Stimulated activated CD4-positive, alpha-beta T cell treated with anti-CD3 and anti-CD28 coated beads, TNF-alpha, amount 100 ng/mL, for 1 hour (primary cell): Measurements from ENCODE around the gene VGLL3.
"Not testable (repeated sequence)": the region's sequence is repeated elsewhere in the genome, so short reads cannot be mapped to it uniquely, and the experiment has no call there.

ENCODE experiments used
- DNase-seq, 3 donors: peaks; one replicate each; pipeline ENCODE4 v3.0.0-alpha.2; 2020; ENCODE audit warnings: low read depth in 3 of 3, low spot score in 1 of 3

VGLL3 gene, protein sequence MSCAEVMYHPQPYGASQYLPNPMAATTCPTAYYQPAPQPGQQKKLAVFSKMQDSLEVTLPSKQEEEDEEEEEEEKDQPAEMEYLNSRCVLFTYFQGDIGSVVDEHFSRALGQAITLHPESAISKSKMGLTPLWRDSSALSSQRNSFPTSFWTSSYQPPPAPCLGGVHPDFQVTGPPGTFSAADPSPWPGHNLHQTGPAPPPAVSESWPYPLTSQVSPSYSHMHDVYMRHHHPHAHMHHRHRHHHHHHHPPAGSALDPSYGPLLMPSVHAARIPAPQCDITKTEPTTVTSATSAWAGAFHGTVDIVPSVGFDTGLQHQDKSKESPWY

DNA sequence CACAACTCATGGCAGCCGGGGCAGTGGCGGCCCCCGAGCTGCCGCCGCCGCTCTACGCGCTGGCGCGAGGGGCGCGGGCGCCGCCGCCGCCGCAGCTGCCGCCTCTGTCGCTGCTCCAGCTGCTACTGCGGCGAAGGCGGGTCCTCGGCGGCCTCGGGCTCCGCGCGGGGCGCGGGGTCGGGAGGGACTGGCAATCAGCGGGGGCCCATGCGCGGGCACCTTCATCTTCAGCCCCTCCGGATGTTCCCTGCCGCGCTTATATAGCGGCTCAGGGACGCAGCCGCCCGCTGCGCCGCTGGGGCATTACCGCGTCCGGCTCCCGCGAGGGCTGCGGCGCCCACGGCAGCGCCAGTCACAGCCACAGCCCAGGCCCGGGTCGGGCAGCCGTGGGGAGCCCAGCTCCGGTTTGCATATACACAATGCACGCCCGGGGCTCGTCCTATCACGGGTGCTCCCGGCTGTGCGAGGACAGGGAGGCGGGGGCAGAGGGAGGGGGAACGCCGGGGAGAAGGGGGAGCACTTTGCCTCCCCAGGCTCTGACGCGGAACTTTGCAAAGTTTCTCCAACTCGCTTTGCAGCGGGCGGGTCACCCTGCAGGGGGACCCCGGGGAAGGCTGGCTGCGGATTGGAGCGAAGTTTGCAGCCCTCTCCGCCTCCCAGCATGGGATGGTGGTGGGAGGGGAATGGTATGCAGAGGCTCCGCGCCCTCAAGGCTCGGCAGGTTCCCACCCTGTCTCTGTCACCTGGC, at the start of gene VGLL3:
Gene VGLL3, minus strand, starts transcription at position 416 of the 748 bp plus-strand sequence. Its CDS starts 406 bp downstream, at position 10.
- no peak for DNase-seq

DNA sequence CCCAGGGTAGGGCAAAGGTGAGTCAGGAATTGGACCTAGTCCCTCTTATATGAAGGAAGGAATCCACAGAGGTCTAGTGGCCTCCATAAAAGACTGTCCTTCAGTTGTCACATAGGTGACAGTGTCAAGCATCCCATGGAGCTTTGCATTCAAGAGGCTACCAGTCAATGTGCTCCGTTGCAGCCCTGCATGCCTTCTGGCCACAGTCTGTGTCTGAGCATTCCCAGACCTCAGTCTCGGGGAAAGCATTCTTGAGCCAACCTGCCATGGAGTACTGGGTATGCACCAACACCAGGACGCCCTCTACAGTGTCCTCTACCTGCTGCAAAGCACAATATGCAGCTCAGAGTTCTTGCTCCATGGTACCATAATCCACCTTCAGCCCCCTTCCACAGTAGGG, 46.7 kb upstream of the VGLL3 start:
- no peak for DNase-seq

DNA sequence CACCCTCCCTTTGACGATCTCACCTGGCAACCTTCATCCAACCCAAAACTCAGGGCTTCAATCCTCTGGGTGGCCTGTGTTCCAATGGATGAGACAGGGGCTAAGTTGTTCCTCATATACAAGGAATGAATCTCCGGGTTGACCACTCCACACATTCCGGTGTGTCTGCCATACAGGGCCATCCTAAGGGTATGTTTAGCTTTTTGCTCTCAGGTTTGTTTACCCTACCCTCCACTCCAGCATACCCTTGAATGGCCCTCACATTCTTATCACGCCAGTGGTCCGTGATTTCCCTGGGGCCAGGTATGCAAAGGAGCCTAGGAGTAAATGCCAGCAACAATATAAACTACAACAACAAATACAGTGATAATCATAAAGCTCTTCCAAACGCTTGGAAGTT, 45.7 kb upstream of the VGLL3 start:
- no peak for DNase-seq

DNA sequence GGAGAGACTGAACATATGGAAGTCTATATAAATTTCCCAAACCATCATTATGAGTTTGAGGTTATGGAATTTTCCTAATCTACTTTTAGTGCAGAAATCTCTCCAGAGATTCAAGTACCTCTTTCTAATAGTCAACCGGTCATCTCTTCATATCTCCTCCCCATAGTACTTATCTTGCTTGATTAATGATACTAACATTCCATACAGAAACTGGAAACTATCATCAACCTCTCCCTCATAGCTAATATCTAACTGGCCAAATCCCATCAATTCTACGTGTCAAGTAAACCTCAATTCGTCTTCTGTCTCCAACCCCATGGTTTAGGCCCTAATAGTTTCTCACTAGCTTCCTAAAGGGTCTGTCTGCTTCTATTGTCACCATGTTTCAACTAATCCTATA, 44.4 kb upstream of the VGLL3 start:
- no peak for DNase-seq

DNA sequence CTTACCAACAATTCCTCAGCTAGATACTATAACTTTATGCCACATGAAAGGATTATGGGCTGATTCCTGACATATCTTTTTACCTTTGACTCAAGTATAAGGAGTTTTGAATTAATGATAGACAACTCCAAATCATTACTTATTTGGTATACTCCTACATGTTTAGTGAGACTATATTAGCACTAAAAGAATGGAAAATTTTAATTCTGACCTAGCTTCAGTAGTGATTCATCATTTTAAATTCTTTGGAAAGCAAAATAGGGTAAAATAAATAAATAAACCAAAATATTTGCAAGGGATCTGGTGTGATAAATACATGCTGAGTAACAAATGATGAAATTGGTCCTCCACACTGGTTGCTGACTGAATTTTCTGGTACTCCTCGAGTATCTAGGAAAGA, 42.3 kb upstream of the VGLL3 start:
- no peak for DNase-seq

DNA sequence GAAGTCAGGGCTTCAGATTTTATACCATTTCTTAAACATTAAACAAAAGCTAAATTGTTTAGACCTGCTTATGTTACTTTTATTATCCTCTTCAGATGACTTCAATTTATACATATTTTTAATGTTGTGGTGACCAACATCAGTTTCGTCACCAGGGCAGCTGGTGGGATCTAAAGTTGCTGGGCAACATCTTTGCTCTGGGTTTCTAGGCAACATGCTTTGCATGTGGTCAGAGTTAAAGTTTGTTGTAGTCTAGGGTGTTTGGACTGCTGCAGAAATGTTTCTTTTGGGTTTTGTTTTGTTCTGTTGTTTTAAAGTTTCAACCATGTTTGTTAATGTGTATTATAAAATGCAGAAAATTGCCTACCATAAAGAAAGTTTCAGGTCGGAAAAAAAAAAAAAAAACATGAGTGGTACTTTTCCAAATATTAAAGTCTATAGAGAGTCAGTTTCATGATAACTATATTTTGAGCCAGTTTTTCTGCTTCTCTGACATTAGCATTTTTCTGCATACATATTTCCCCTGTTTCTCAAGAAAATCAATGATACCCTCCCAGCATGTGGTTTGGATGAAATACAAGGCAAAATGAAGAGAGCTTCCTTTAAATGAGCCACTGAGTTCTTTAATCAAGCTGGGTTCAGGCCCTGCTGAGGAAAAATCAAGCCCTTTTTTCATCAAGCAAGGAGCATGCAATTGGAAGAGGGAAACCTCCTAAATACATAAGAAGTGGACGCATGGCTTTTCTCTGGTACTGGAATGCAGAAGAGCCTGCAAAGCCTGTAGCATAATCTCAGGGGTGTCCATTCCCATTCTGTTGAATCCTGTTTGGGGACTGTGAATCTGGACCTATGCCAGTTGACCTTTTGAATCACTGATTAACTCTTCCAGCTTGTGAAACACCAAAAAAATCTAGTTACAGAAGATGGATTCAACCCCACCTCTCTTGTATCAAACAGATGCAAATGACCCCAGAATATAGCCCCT, 35.0 kb upstream of the VGLL3 start:
- DNase-seq: no peak

DNA sequence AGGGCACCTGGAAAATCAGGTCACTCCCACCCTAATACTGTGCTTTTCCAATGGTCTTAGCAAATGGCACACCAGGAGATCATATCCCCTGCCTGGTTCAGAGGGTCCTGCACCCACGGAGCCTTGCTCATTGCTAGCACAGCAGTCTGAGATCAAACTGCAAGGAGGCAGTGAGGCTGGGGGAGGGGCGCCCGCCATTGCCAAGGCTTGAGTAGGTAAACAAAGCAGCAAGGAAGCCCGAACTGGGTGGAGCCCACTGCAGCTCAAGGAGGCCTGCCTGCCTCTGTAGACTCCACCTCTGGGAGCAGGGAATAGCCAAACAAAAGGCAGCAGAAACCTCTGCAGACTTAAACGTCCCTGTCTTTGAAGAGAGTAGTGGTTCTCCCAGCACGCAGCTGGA, 26.4 kb upstream of the VGLL3 start:
- not testable (repeated sequence) for DNase-seq

DNA sequence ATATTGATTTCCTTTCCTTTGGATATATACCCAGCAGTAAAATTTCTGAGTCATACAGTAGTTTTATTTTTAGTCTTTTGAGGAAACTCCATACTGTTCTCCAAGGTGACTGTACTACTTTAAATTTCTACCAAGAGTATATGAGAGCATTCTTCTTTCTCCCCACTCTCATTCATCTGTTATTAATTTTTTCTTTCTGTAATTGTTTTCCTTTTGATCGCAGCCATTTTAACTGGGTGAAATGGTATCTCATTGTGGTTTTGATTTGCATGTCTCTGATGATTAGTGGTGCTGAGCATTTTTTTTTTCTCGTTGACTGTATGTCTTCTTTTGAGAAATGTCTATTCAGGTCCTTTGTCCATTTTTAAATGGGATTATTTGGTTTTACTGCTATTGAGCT, 18.3 kb upstream of the VGLL3 start:
- DNase-seq: no peak

DNA sequence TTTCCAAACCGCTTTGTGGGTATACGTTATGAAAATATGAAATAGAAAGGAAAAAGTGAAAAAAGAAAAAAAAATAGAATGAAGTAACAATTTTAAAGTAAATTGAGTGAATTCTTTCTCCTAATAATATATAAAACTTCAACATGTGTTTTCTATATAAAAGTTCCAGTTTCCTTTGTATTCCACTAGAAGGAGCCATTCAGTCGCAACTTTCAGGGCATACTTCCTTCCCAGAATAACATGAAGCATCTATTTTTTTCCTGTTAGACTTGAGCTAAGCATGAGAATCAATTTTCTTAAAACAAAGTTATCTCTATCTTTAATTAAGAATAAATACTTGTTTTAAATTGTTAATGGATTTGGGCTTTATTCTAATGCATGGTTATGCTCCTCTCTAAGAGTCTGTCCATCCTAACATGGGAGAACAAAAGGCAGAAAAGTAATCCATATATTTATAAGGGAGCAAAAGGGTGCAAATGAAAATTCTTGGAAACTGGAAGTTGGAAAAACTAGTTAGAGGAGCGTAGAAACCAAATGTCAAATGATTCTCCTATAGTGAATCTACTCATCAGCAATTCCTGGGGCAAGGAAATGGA, 16.0 kb upstream of the VGLL3 start:
- DNase-seq: no peak

DNA sequence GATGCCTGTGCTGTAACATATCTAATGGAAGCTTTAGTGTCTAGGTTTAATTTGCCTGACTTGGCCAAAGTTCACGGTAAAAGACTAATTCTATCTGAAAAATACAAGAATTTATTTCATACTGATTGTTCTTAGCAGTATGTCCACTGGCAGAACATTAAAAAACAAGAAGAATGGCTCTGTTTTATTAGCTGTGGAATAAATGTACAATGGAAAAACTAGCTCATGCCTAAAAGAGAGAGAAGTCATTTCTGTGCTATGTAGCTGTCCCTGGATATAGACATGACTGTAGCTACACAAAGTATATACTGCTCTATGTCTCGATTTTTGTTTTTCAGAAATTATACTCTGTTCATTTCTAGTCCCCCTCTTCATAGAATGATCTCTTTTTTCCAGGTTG, 13.9 kb upstream of the VGLL3 start:
- no peak for DNase-seq

DNA sequence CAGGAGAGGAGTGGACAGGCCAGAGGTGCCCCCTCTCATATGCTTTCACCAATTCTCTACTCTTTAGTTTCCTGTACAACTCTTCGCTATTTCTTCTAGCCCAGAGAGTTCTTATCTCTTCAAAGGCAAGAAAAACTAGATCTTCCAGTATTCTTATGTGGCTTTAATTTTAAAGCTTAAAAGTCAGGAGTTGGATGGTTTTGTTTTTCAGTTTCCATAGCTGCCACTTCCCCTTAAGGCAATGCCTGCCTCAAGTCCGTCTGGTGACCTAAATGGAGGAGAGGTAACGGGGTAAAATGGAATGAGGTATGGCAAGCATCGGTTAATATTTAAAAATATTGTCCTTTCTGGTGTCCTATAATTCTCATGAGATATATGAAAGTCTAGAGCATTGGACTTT, 11.4 kb upstream of the VGLL3 start:
- no peak for DNase-seq

DNA sequence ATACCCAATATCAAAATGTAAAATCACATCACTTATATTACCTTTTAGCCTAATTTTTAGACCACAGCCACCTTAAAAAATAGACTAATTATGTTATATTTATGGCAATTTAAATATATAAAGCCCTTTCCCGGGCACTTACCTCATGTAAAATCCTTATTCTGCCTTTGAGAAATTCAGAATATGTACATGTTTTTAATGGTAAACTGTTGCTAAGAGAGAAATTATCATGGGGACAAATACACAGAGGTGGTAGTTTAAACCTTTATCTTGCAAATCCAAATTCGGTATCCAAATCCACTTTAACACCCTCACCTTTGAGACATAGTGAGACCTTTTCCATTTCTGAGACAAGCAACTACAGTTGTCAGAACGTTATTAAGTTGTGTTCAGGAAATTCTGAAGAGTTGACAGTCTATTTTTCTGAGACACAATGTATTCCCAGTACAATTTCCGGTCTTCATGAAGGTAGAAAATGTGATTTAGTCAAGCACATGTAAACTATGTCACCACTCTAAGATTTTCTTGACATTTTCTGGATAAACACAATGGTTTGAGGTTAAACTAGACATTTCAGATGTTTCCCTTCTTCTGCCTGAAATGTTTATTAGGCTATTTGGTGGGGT, 10.6 kb upstream of the VGLL3 start:
- DNase-seq: no peak

DNA sequence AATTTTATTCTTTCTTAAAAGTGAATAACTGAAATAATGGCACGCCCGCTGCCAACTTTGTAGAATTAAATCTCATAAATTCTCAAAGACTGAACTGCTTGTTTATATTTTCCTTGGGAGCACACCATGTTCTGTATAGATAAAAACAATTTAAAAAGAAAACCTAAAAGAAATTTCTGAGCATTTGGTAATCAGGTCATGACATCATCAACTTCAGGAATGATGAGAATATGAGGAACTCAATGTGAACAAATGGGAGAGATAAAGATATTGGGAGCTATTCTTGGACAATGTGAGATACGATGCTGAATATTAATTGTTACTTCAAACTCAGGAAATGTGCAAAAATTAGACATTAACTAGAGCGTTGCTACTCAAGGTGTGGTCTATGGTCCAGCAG, 10.0 kb upstream of the VGLL3 start:
- DNase-seq: no peak

DNA sequence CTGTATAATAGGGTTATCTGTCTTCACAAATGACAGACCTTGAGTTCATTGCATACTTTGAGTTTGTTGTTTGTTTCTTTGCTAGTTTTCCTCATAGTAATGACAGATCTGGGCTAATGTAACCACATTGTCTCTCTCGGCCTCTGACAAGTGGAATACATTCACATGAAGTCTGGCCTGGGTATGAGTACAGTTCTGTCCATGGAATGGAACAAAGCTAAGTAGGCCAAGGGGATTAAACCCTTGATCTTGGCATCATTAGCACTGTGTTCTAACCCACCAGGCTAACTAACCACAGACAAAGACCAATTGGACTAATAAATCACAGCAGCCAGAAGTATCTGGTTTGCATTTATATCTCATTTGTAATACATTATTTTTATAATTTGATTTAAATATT, 7.6 kb upstream of the VGLL3 start:
- no peak for DNase-seq

DNA sequence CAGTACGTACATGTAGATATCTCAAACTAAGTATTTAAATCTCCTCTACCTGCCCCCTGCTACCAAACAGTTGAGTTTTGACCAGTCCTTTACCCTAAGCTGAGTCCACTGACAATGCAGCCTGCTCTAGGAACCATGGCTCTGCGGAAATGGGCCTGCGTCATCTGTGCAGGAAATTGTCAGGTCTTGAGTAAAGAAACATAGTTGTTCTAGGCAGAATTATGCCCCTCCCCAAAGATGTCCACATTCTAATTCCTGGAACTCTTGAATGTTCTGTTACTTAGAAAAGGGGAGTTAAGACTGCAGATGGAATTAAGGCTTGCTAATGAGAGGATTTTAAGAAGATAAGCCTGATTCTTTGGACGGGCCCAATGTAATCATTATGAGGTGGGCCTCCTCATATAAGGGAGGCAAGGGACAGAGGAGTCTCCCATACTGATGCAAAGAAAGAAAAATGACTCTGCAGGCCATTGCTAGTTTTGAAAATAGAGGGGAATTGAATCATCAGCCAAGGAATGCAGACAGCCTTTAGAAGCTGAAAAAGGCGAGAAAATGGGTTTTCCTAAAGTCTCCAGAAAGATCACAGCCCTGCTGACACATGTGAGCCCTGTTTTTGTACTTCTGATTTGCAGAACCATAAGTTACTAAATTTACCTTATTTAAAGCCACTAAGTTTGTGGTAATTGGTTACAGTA, 5.5 kb upstream of the VGLL3 start:
- DNase-seq: no peak

DNA sequence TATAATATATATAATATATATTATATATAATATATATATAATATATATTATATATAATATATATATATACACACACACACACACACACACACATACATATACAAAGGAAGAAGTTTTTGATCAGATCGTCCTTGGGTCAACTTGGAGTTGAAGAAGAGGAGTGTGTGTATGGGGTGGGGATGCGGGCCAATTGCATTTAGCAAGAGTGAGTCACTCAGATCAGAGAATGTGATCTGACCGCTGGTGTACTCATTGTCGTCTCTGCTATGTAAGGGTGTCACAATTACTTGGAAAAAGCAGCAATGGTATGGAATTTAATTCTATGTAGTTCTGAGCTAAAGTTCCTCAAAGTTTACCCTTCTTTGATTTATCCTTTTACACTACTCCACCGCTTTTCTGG, 4.6 kb upstream of the VGLL3 start:
- no peak for DNase-seq

DNA sequence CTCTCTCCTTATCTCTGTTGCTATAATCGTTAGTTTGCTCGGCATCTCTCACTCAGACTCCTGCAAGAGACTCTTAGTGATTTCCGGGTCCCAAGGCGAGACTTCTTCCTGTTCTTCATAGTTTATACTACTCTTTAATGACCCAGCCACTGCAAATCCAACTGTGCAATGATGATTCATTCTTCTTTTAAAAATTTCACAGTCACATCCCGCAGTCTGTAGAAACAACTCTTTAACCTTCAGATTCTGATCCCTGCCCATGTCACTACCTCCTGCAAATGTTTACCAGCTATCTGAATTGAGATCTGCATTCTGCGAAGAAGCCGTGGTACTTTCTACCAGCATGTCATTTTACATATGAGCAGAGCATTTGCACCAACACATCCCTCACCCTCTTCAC, 2.8 kb upstream of the VGLL3 start:
- no peak for DNase-seq

DNA sequence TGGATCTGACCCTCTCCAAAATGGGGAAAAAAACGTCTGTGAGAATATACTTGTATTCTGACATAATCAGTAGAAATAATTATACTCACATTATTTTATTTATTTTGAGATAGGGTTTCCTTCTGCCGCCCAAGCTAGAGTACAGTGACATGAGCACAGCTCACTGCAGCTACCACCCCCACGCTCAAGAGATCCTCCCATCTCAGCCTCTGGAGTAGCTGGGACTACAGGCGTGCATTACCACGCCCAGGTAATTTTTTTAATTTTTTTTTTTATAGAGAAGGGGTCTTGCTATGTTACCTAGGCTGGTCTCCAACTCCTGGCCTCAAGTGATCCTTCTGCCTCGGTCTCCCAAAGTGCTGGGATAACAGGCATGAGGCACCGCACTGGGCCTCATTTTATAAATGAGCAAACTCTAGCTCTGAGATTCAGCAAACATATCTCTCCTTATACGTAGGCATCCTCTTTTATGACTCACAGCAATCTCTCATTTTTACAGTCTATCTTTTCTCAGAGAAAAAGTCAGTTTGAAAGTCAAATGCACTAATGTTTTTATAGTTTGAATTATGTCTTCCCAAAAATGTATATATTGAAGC, 989 bp upstream of the VGLL3 start:
- DNase-seq: no peak

DNA sequence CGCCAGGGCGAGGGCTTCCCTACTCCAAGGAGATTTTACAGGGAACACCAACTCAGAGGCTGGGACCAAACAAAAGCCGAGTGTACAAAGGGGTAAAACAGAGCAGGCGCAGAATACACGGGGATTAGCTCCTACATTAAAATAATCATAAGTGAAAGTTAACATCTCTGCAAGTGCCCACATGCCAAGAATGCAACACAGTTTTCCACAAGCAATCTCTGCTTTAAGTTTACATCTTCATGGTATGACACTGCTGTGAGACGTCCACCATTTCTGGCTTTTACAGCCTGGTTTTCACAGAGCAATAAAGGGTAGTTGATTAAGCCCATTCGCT, 500 bp upstream of the VGLL3 start:
- no peak for DNase-seq
